ENCODE data around the gene MRPL34. TPM values are rescaled to one million over a fixed set of nuclear protein-coding genes. Genes with fewer than 3 reads are reported as not detected.

MRPL34 gene
- total RNA-seq, 1 donor from 2014 or later, result 25.9 TPM

GRCh38 chr19:17326595-17326966 lies 20.9 kb downstream of the MRPL34 start:
- peaks cover 10% of the 10 kb centered on the region for H3K36me3 Mint-ChIP-seq
- Histone ChIP-seq H3K9me3 (ENCODE audit: low read depth) (no peaks in the 10 kb centered on the region), H3K27ac (no peak overlapping the region), H2AFZ (replicated peaks) (no peak overlapping the region), H4K20me1 (ENCODE audit: low read depth) (peaks cover 6% of the 10 kb centered on the region), H3K4me2 (peak overlapping the region; percentile 12), H3K79me2 (ENCODE audit: low read depth) (no peaks in the 10 kb centered on the region), H3K36me3 (no peaks in the 10 kb centered on the region), H3K9ac (no peak overlapping the region), H3F3A (ENCODE audit: low read depth) (peaks cover 50% of the 10 kb centered on the region), H3K4me3 (no peak overlapping the region), H3K27me3 (peaks cover 17% of the 10 kb centered on the region), H3K4me1 (peaks cover 18% of the 10 kb centered on the region)
- H3K27me3 Mint-ChIP-seq (ENCODE audit: insufficient read depth, low read depth), result no peaks in the 10 kb centered on the region
- TF ChIP-seq EZH2 (IDR thresholded peaks at IDR 0.05) (no peak), EZH2phosphoT487 (IDR thresholded peaks at IDR 0.05) (no peak)
- TF ChIP-seq, protein P1, sequence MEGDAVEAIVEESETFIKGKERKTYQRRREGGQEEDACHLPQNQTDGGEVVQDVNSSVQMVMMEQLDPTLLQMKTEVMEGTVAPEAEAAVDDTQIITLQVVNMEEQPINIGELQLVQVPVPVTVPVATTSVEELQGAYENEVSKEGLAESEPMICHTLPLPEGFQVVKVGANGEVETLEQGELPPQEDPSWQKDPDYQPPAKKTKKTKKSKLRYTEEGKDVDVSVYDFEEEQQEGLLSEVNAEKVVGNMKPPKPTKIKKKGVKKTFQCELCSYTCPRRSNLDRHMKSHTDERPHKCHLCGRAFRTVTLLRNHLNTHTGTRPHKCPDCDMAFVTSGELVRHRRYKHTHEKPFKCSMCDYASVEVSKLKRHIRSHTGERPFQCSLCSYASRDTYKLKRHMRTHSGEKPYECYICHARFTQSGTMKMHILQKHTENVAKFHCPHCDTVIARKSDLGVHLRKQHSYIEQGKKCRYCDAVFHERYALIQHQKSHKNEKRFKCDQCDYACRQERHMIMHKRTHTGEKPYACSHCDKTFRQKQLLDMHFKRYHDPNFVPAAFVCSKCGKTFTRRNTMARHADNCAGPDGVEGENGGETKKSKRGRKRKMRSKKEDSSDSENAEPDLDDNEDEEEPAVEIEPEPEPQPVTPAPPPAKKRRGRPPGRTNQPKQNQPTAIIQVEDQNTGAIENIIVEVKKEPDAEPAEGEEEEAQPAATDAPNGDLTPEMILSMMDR (IDR thresholded peaks at IDR 0.05), result no peak
- H3K4me1 Mint-ChIP-seq, result peaks cover 8% of the 10 kb centered on the region
- no peak overlapping the region for H3K27ac Mint-ChIP-seq
- no peak overlapping the region for H3K4me3 Mint-ChIP-seq
- no peaks in the 10 kb centered on the region for H3K9me3 Mint-ChIP-seq
- peak; percentile 56 for DNase-seq (ENCODE audit: low spot score)

- DNase-seq (ENCODE audit: low spot score), result no peak
- Histone ChIP-seq H4K20me1 (ENCODE audit: low read depth) (peaks cover 6% of the 10 kb centered on the region), H3K4me3 (peak overlapping the region; percentile 51), H3K27ac (peak overlapping the region; percentile 34), H3K4me1 (peaks cover 18% of the 10 kb centered on the region), H3K36me3 (no peaks in the 10 kb centered on the region), H3K4me2 (peak overlapping the region; percentile 78), H3K9me3 (ENCODE audit: low read depth) (no peaks in the 10 kb centered on the region), H2AFZ (replicated peaks) (no peak overlapping the region), H3K9ac (no peak overlapping the region), H3F3A (ENCODE audit: low read depth) (peaks cover 51% of the 10 kb centered on the region), H3K27me3 (peaks cover 17% of the 10 kb centered on the region), H3K79me2 (ENCODE audit: low read depth) (no peaks in the 10 kb centered on the region)
- TF ChIP-seq, protein P1 (IDR thresholded peaks at IDR 0.05), result no peak
- TF ChIP-seq EZH2phosphoT487 (IDR thresholded peaks at IDR 0.05) (no peak), EZH2 (IDR thresholded peaks at IDR 0.05) (no peak)
- H3K4me3 Mint-ChIP-seq, result no peak overlapping the region
- peaks cover 10% of the 10 kb centered on the region for H3K36me3 Mint-ChIP-seq
- no peaks in the 10 kb centered on the region for H3K9me3 Mint-ChIP-seq
- H3K27me3 Mint-ChIP-seq (ENCODE audit: insufficient read depth, low read depth), result no peaks in the 10 kb centered on the region
- peaks cover 8% of the 10 kb centered on the region for H3K4me1 Mint-ChIP-seq
- no peak overlapping the region for H3K27ac Mint-ChIP-seq
Measured at GRCh38 chr19:17327068-17327653, 21.5 kb downstream of the MRPL34 start.

- Histone ChIP-seq H4K20me1 (ENCODE audit: low read depth) (peaks cover 11% of the 10 kb centered on the region), H3K27ac (peak overlapping the region; percentile 34), H3K4me2 (peak overlapping the region; percentile 78), H3K9ac (no peak overlapping the region), H3F3A (ENCODE audit: low read depth) (peaks cover 53% of the 10 kb centered on the region), H3K27me3 (peaks cover 17% of the 10 kb centered on the region), H3K79me2 (ENCODE audit: low read depth) (no peaks in the 10 kb centered on the region), H3K4me1 (peaks cover 18% of the 10 kb centered on the region), H2AFZ (replicated peaks) (peak overlapping the region; percentile 53), H3K4me3 (peak overlapping the region; percentile 51), H3K9me3 (ENCODE audit: low read depth) (no peaks in the 10 kb centered on the region), H3K36me3 (no peaks in the 10 kb centered on the region)
- peak overlapping the region; percentile 79 for H3K4me3 Mint-ChIP-seq
- no peaks in the 10 kb centered on the region for H3K9me3 Mint-ChIP-seq
- DNase-seq (ENCODE audit: low spot score), result peak; percentile 96
- H3K27me3 Mint-ChIP-seq (ENCODE audit: insufficient read depth, low read depth), result peaks cover 7% of the 10 kb centered on the region
- H3K36me3 Mint-ChIP-seq, result peaks cover 14% of the 10 kb centered on the region
- TF ChIP-seq EZH2 (IDR thresholded peaks at IDR 0.05), result no peak
- TF ChIP-seq EZH2phosphoT487 (IDR thresholded peaks at IDR 0.05), result peak; percentile 41
- TF ChIP-seq, protein P1 (IDR thresholded peaks at IDR 0.05), result peak; percentile 69
- no peak overlapping the region for H3K27ac Mint-ChIP-seq
- H3K4me1 Mint-ChIP-seq, result peaks cover 12% of the 10 kb centered on the region
Measured at GRCh38 chr19:17327654-17328516, 22.2 kb downstream of the MRPL34 start.

Data from neural progenitor cell (in vitro differentiated cells).